ENCODE results near the gene KRTAP5-4. TPM values are rescaled to one million over a fixed set of nuclear protein-coding genes. Genes with fewer than 3 reads are reported as not detected.
A peak's percentile ranks its signal among the peaks of the same experiment; 100 is the strongest.

Gene KRTAP5-4
- polyA plus RNA-seq, 4 donors = not detected

- WGBS, 3 donors = 86 to 93% (median 88%) methylated on average over 20 of the region's 20 CpGs
- Histone ChIP-seq H3K4me1 (ENCODE audit: control insufficient read depth in 3 of 3, insufficient read depth in 2 of 3, low read depth in 1 of 3, low read length in 2 of 3) (no peaks in the 10 kb centered on the region), H3K27ac (ENCODE audit: low read depth in 1 of 3, low read length in 2 of 3) (no peak overlapping the region), H3K36me3 (ENCODE audit: control insufficient read depth in 3 of 3, insufficient read depth in 2 of 3, low read depth in 1 of 3, low read length in 3 of 3) (no peaks in the 10 kb centered on the region), H3K27me3 (ENCODE audit: control insufficient read depth in 3 of 3, insufficient read depth in 3 of 3, low read length in 3 of 3) (peaks cover 0 to 11% (median 3%) of the 10 kb centered on the region in 3 donors), H3K9me3 (ENCODE audit: control insufficient read depth in 2 of 2, insufficient read depth in 1 of 2, low read depth in 1 of 2, low read length in 1 of 2) (no peaks in the 10 kb centered on the region), H3K4me3 (ENCODE audit: low read depth in 1 of 3, low read length in 3 of 3) (no peak overlapping the region)
- DNase-seq (no peak), FAIRE-seq (no peak)
These were observed 21.3 kb upstream of the KRTAP5-4 start for GRCh38 chr11:1643146-1643690.

GRCh38 chr11:1642288-1643145, 20.6 kb upstream of the KRTAP5-4 start:
- 70 to 81% (median 75%) methylated on average over 27 to 29 of the region's 29 CpGs for WGBS, 3 donors
- no peak overlapping the region for H3K27ac ChIP-seq (ENCODE audit: low read depth in 1 of 3, low read length in 2 of 3)
- DNase-seq = no peak
- peaks cover 0 to 11% (median 3%) of the 10 kb centered on the region in 3 donors for H3K27me3 ChIP-seq (ENCODE audit: control insufficient read depth in 3 of 3, insufficient read depth in 3 of 3, low read length in 3 of 3)
- H3K36me3 ChIP-seq (ENCODE audit: control insufficient read depth in 3 of 3, insufficient read depth in 2 of 3, low read depth in 1 of 3, low read length in 3 of 3) = no peaks in the 10 kb centered on the region
- H3K9me3 ChIP-seq (ENCODE audit: control insufficient read depth in 2 of 2, insufficient read depth in 1 of 2, low read depth in 1 of 2, low read length in 1 of 2) = no peaks in the 10 kb centered on the region
- no peak for FAIRE-seq
- no peak overlapping the region for H3K4me3 ChIP-seq (ENCODE audit: low read depth in 1 of 3, low read length in 3 of 3)
- no peaks in the 10 kb centered on the region for H3K4me1 ChIP-seq (ENCODE audit: control insufficient read depth in 3 of 3, insufficient read depth in 2 of 3, low read depth in 1 of 3, low read length in 2 of 3)

- no peaks in the 10 kb centered on the region for H3K9me3 ChIP-seq (ENCODE audit: control insufficient read depth in 2 of 2, insufficient read depth in 1 of 2, low read depth in 1 of 2, low read length in 1 of 2)
- WGBS, 3 donors = 71 to 86% (median 86%) methylated on average over 15 of the region's 15 CpGs
- FAIRE-seq (no peak), DNase-seq (no peak)
- peaks cover 0 to 16% (median 2%) of the 10 kb centered on the region in 3 donors for H3K27me3 ChIP-seq (ENCODE audit: control insufficient read depth in 3 of 3, insufficient read depth in 3 of 3, low read length in 3 of 3)
- H3K27ac ChIP-seq (ENCODE audit: low read depth in 1 of 3, low read length in 2 of 3) = no peak overlapping the region
- no peak overlapping the region for H3K4me3 ChIP-seq (ENCODE audit: low read depth in 1 of 3, low read length in 3 of 3)
- no peaks in the 10 kb centered on the region for H3K36me3 ChIP-seq (ENCODE audit: control insufficient read depth in 3 of 3, insufficient read depth in 2 of 3, low read depth in 1 of 3, low read length in 3 of 3)
- no peaks in the 10 kb centered on the region for H3K4me1 ChIP-seq (ENCODE audit: control insufficient read depth in 3 of 3, insufficient read depth in 2 of 3, low read depth in 1 of 3, low read length in 2 of 3)
These were observed 19.2 kb upstream of the KRTAP5-4 start for GRCh38 chr11:1641096-1641495.

GRCh38 chr11:1640076-1640946, 18.4 kb upstream of the KRTAP5-4 start:
- Histone ChIP-seq H3K27me3 (ENCODE audit: control insufficient read depth in 3 of 3, insufficient read depth in 3 of 3, low read length in 3 of 3) (peaks cover 0 to 15% (median 2%) of the 10 kb centered on the region in 3 donors), H3K27ac (ENCODE audit: low read depth in 1 of 3, low read length in 2 of 3) (no peak overlapping the region), H3K4me1 (ENCODE audit: control insufficient read depth in 3 of 3, insufficient read depth in 2 of 3, low read depth in 1 of 3, low read length in 2 of 3) (no peaks in the 10 kb centered on the region), H3K4me3 (ENCODE audit: low read depth in 1 of 3, low read length in 3 of 3) (no peak overlapping the region), H3K36me3 (ENCODE audit: control insufficient read depth in 3 of 3, insufficient read depth in 2 of 3, low read depth in 1 of 3, low read length in 3 of 3) (no peaks in the 10 kb centered on the region), H3K9me3 (ENCODE audit: control insufficient read depth in 2 of 2, insufficient read depth in 1 of 2, low read depth in 1 of 2, low read length in 1 of 2) (no peaks in the 10 kb centered on the region)
- DNase-seq (peak; percentile 46 to 60), FAIRE-seq (no peak)
- 48 to 52% (median 51%) methylated on average over 31 to 32 of the region's 32 CpGs for WGBS, 3 donors

GRCh38 chr11:1639666-1640065, 17.7 kb upstream of the KRTAP5-4 start:
- Histone ChIP-seq H3K36me3 (ENCODE audit: control insufficient read depth in 3 of 3, insufficient read depth in 2 of 3, low read depth in 1 of 3, low read length in 3 of 3) (no peaks in the 10 kb centered on the region), H3K4me1 (ENCODE audit: control insufficient read depth in 3 of 3, insufficient read depth in 2 of 3, low read depth in 1 of 3, low read length in 2 of 3) (no peaks in the 10 kb centered on the region), H3K27ac (ENCODE audit: low read depth in 1 of 3, low read length in 2 of 3) (peak overlapping the region in 1 of 3 donors; percentile 38), H3K9me3 (ENCODE audit: control insufficient read depth in 2 of 2, insufficient read depth in 1 of 2, low read depth in 1 of 2, low read length in 1 of 2) (no peaks in the 10 kb centered on the region), H3K27me3 (ENCODE audit: control insufficient read depth in 3 of 3, insufficient read depth in 3 of 3, low read length in 3 of 3) (peaks cover 0 to 14% (median 2%) of the 10 kb centered on the region in 3 donors), H3K4me3 (ENCODE audit: low read depth in 1 of 3, low read length in 3 of 3) (no peak overlapping the region)
- 47 to 55% (median 53%) methylated on average over 15 of the region's 15 CpGs for WGBS, 3 donors
- FAIRE-seq (no peak), DNase-seq (no peak)

GRCh38 chr11:1639102-1639620, 17.2 kb upstream of the KRTAP5-4 start:
- no peaks in the 10 kb centered on the region for H3K36me3 ChIP-seq (ENCODE audit: control insufficient read depth in 3 of 3, insufficient read depth in 2 of 3, low read depth in 1 of 3, low read length in 3 of 3)
- FAIRE-seq (no peak), DNase-seq (peak; percentile 39 to 61)
- peaks cover 0 to 16% (median 2%) of the 10 kb centered on the region in 3 donors for H3K27me3 ChIP-seq (ENCODE audit: control insufficient read depth in 3 of 3, insufficient read depth in 3 of 3, low read length in 3 of 3)
- whole genome bisulfite sequencing, 3 donors = 16 to 41% (median 34%) methylated on average over 18 of the region's 18 CpGs
- H3K9me3 ChIP-seq (ENCODE audit: control insufficient read depth in 2 of 2, insufficient read depth in 1 of 2, low read depth in 1 of 2, low read length in 1 of 2) = no peaks in the 10 kb centered on the region
- no peak overlapping the region for H3K4me3 ChIP-seq (ENCODE audit: low read depth in 1 of 3, low read length in 3 of 3)
- peak overlapping the region in 1 of 3 donors; percentile 38 for H3K27ac ChIP-seq (ENCODE audit: low read depth in 1 of 3, low read length in 2 of 3)
- H3K4me1 ChIP-seq (ENCODE audit: control insufficient read depth in 3 of 3, insufficient read depth in 2 of 3, low read depth in 1 of 3, low read length in 2 of 3) = no peaks in the 10 kb centered on the region

GRCh38 chr11:1638344-1638743, 16.4 kb upstream of the KRTAP5-4 start:
- no peaks in the 10 kb centered on the region for H3K36me3 ChIP-seq (ENCODE audit: control insufficient read depth in 3 of 3, insufficient read depth in 2 of 3, low read depth in 1 of 3, low read length in 3 of 3)
- no peak for FAIRE-seq
- no peak for DNase-seq
- H3K27me3 ChIP-seq (ENCODE audit: control insufficient read depth in 3 of 3, insufficient read depth in 3 of 3, low read length in 3 of 3) = peaks cover 0 to 21% (median 4%) of the 10 kb centered on the region in 3 donors
- no peak overlapping the region for H3K27ac ChIP-seq (ENCODE audit: low read depth in 1 of 3, low read length in 2 of 3)
- H3K4me1 ChIP-seq (ENCODE audit: control insufficient read depth in 3 of 3, insufficient read depth in 2 of 3, low read depth in 1 of 3, low read length in 2 of 3) = no peaks in the 10 kb centered on the region
- H3K4me3 ChIP-seq (ENCODE audit: low read depth in 1 of 3, low read length in 3 of 3) = no peak overlapping the region
- 43 to 79% (median 56%) methylated on average over 8 of the region's 8 CpGs for WGBS, 3 donors
- no peaks in the 10 kb centered on the region for H3K9me3 ChIP-seq (ENCODE audit: control insufficient read depth in 2 of 2, insufficient read depth in 1 of 2, low read depth in 1 of 2, low read length in 1 of 2)

GRCh38 chr11:1637628-1638027, 15.7 kb upstream of the KRTAP5-4 start:
- 80 to 92% (median 90%) methylated on average over 2 of the region's 2 CpGs for WGBS, 3 donors

More at GRCh38 chr11:1637628-1638027, 15.7 kb upstream of the KRTAP5-4 start:
- Histone ChIP-seq H3K4me3 (ENCODE audit: low read depth in 1 of 3, low read length in 3 of 3) (no peak overlapping the region), H3K27me3 (ENCODE audit: control insufficient read depth in 3 of 3, insufficient read depth in 3 of 3, low read length in 3 of 3) (peaks cover 0 to 24% (median 4%) of the 10 kb centered on the region in 3 donors), H3K27ac (ENCODE audit: low read depth in 1 of 3, low read length in 2 of 3) (no peak overlapping the region), H3K4me1 (ENCODE audit: control insufficient read depth in 3 of 3, insufficient read depth in 2 of 3, low read depth in 1 of 3, low read length in 2 of 3) (no peaks in the 10 kb centered on the region), H3K36me3 (ENCODE audit: control insufficient read depth in 3 of 3, insufficient read depth in 2 of 3, low read depth in 1 of 3, low read length in 3 of 3) (no peaks in the 10 kb centered on the region), H3K9me3 (ENCODE audit: control insufficient read depth in 2 of 2, insufficient read depth in 1 of 2, low read depth in 1 of 2, low read length in 1 of 2) (no peaks in the 10 kb centered on the region)
- DNase-seq = no peak
- FAIRE-seq = no peak

Data from small intestine (tissue), 7 donors.